Motor neuron (in vitro differentiated cells): Measurements from ENCODE around the gene C12orf76. TPM values are rescaled to one million over a fixed set of nuclear protein-coding genes. Genes with fewer than 3 reads are reported as not detected.

Experiments
- ATAC-seq, 8 experiments: fragments of 200-7000 bp; cut with Tn5 transposase; replicated peaks in 6 of 8; 2 replicates each; pipeline ENCODE4 v1.8.0; 2021; ENCODE audit warnings: mild to moderate bottlenecking in 8 of 8, moderate library complexity in 8 of 8
- H3K27ac ChIP-seq, 2 donors: fragments of 250-450 bp; sonication (Bioruptor Pico); 2 replicates each; pipeline ENCODE4 v1.9.0; 2021; ENCODE audit warnings: antibody characterized with exemption in 2 of 2, mild to moderate bottlenecking in 2 of 2, moderate library complexity in 1 of 2
- H3K4me1 ChIP-seq, 2 donors: fragments of 250-450 bp; sonication (Bioruptor Pico); replicated peaks in 1 of 2; 2 replicates each; pipeline ENCODE4 v1.6.1; 2021; ENCODE audit warnings: antibody characterized with exemption in 2 of 2, mild to moderate bottlenecking in 2 of 2, moderate library complexity in 1 of 2
- H3K4me3 ChIP-seq, 5 donors: fragments of 250-450 bp; sonication (Bioruptor Pico); 2 replicates each; pipeline ENCODE4 v1.9.0; 2021; ENCODE audit warnings: antibody characterized with exemption in 5 of 5, mild to moderate bottlenecking in 5 of 5, moderate library complexity in 4 of 5
- WGBS, 10 experiments: fragments of 450-650 bp; shearing (Covaris generic); methylation state at CpG; one replicate each; pipeline ENCODE4 v1.0.0; 2022; 5-methylcytosine and 5-hydroxymethylcytosine counted together
- in situ Hi-C, 9 experiments: fragments of 400-800 bp; cut with MboI; loops; one replicate each; pipeline ENCODE4 v1.15.0; 2021; ENCODE audit warnings: low sequenced_read_pairs in 9 of 9, low pct_unique_long_range_greater_than_20kb in 2 of 9; ENCODE audit not compliant: unreplicated experiment in 9 of 9
- total RNA-seq, 8 experiments: library from RNA; unstranded; fragments of 300-600 nt; gene quantifications; 2 replicates each; pipeline versions ENCODE4 v1.2.3 to v1.2.4, GENCODE V29; 2022

Gene C12orf76
- total RNA-seq, 8 experiments from 2014 or later = 14.3 to 78.8 (median 43.8) TPM

GRCh38 chr12:110006115-110006514 is 42.2 kb downstream of the C12orf76 start:
- Histone ChIP-seq H3K27ac (no peak overlapping the region), H3K4me1 (no peaks in the 10 kb centered on the region), H3K4me3 (no peak overlapping the region)
- 93 to 100% (median 100%) methylated on average over 1 to 4 of the region's 4 CpGs; no CpG with 5 or more reads in 2 of the 10 experiments for WGBS, 10 experiments
- in situ Hi-C loops = no loop called here
- no peak for ATAC-seq

GRCh38 chr12:110005319-110005973 is 42.9 kb downstream of the C12orf76 start:
- peaks cover under 1% of the 10 kb centered on the region in 2 donors for H3K4me1 ChIP-seq
- H3K27ac ChIP-seq = no peak overlapping the region
- ATAC-seq = no peak
- in situ Hi-C loops = no loop called here
- H3K4me3 ChIP-seq = no peak overlapping the region
- 83 to 100% (median 97%) methylated on average over 1 to 7 of the region's 7 CpGs for WGBS, 10 experiments

GRCh38 chr12:110004598-110004997 is 43.7 kb downstream of the C12orf76 start:
- 73 to 90% (median 82%) methylated on average over 2 to 4 of the region's 4 CpGs; no CpG with 5 or more reads in 1 of the 10 experiments for whole genome bisulfite sequencing, 10 experiments
- in situ Hi-C loops = no loop called here
- peaks cover 5% of the 10 kb centered on the region in 2 donors for H3K4me1 ChIP-seq
- no peak overlapping the region for H3K27ac ChIP-seq
- ATAC-seq = no peak
- H3K4me3 ChIP-seq = no peak overlapping the region

- H3K27ac ChIP-seq = no peak overlapping the region
- H3K4me3 ChIP-seq = no peak overlapping the region
- 63 to 100% (median 84%) methylated on average over 1 to 5 of the region's 8 CpGs; no CpG with 5 or more reads in 1 of the 10 experiments for WGBS, 10 experiments
- H3K4me1 ChIP-seq = peaks cover 8 to 10% of the 10 kb centered on the region in 2 donors
- in situ Hi-C loops = no loop called here
- ATAC-seq = no peak
Measured at GRCh38 chr12:110002676-110003515, 45.4 kb downstream of the C12orf76 start.

GRCh38 chr12:110001596-110001995 is 46.7 kb downstream of the C12orf76 start:
- ATAC-seq = no peak
- Histone ChIP-seq H3K27ac (no peak overlapping the region), H3K4me3 (no peak overlapping the region), H3K4me1 (peaks cover 8 to 10% of the 10 kb centered on the region in 2 donors)
- 10 to 100% (median 51%) methylated on average over 2 to 4 of the region's 4 CpGs; no CpG with 5 or more reads in 4 of the 10 experiments for WGBS, 10 experiments
- in situ Hi-C loops = no loop called here

GRCh38 chr12:109999983-110000505 is 48.3 kb downstream of the C12orf76 start:
- in situ Hi-C loops = no loop called here
- 0 to 13% (median 8%) methylated on average over 3 to 14 of the region's 17 CpGs; no CpG with 5 or more reads in 3 of the 10 experiments for WGBS, 10 experiments
- ATAC-seq = no peak
- H3K4me3 ChIP-seq = peak overlapping the region; percentile 81 to 99 (median 92)
- H3K4me1 ChIP-seq = peaks cover 10 to 12% of the 10 kb centered on the region in 2 donors
- H3K27ac ChIP-seq = no peak overlapping the region

- in situ Hi-C loops = no loop called here
- 0% methylated on average over 2 of the region's 27 CpGs; no CpG with 5 or more reads in 9 of the 10 experiments for WGBS, 10 experiments
- no peak for ATAC-seq
- Histone ChIP-seq H3K4me1 (peaks cover 15% of the 10 kb centered on the region in 2 donors), H3K27ac (peak overlapping the region in 1 of 2 donors; percentile 96), H3K4me3 (peak overlapping the region; percentile 81 to 99 (median 92))
Measured at GRCh38 chr12:109999649-109999971, 48.7 kb downstream of the C12orf76 start.

- in situ Hi-C loops = no loop called here
- peak within 1 kb of the TSS; percentile 88 to 96 for H3K27ac ChIP-seq
- 0 to 19% (median 0%) methylated on average over 1 to 19 of the region's 62 CpGs; no CpG with 5 or more reads in 1 of the 10 experiments for WGBS, 10 experiments
- peak within 1 kb of the TSS; percentile 81 to 99 (median 92) for H3K4me3 ChIP-seq
- ATAC-seq = peak; percentile 79 to 84 (median 80)
- peaks cover 18% of the 10 kb centered on the region in 2 donors for H3K4me1 ChIP-seq
Measured at GRCh38 chr12:109998904-109999648, 49.2 kb downstream of the C12orf76 start, which contains the start of gene ANKRD13A. Gene ANKRD13A, plus strand, starts transcription at chr12:109999430. Its CDS starts 259 bp downstream, at chr12:109999689.

- H3K4me1 ChIP-seq = peaks cover 18 to 19% of the 10 kb centered on the region in 2 donors
- H3K27ac ChIP-seq = peak overlapping the region in 1 of 2 donors; percentile 96
- peak overlapping the region; percentile 81 to 99 (median 92) for H3K4me3 ChIP-seq
- in situ Hi-C loops = no loop called here
- 0 to 100% (median 73%) methylated on average over 1 to 9 of the region's 9 CpGs; no CpG with 5 or more reads in 1 of the 10 experiments for WGBS, 10 experiments
- no peak for ATAC-seq
Measured at GRCh38 chr12:109998241-109998903, 50.0 kb downstream of the C12orf76 start.

- Histone ChIP-seq H3K4me3 (no peak overlapping the region), H3K4me1 (peaks cover 18 to 19% of the 10 kb centered on the region in 2 donors), H3K27ac (no peak overlapping the region)
- in situ Hi-C loops = no loop called here
- no peak for ATAC-seq
- 88 to 100% (median 98%) methylated on average over 1 to 4 of the region's 4 CpGs for WGBS, 10 experiments
Measured at GRCh38 chr12:109997393-109997792, 50.9 kb downstream of the C12orf76 start.

GRCh38 chr12:109996483-109996853 is 51.9 kb downstream of the C12orf76 start:
- in situ Hi-C loops = no loop called here
- peak overlapping the region; percentile 26 to 65 for H3K27ac ChIP-seq

More at GRCh38 chr12:109996483-109996853, 51.9 kb downstream of the C12orf76 start:
- H3K4me1 ChIP-seq = peaks cover 18 to 19% of the 10 kb centered on the region in 2 donors
- H3K4me3 ChIP-seq = peak overlapping the region; percentile 65 to 95 (median 72)
- 0 to 50% (median 25%) methylated on average over 1 to 2 of the region's 2 CpGs; no CpG with 5 or more reads in 6 of the 10 experiments for WGBS, 10 experiments
- ATAC-seq = no peak
